Activated B cell treated with CpG ODN at 0.5 μM for 24 hours (primary cell): ENCODE data around the gene GABPA. TPM values are rescaled to one million over a fixed set of nuclear protein-coding genes. Genes with fewer than 3 reads are reported as not detected.
"Not testable (repeated sequence)": the region's sequence is repeated elsewhere in the genome, so short reads cannot be mapped to it uniquely, and the experiment has no call there.

Experiments used
- ATAC-seq: fragments of 200-7000 bp; cut with Tn5 transposase; one replicate; pipeline ENCODE4 v1.10.0; 2021; ENCODE audit warnings: low read depth, mild to moderate bottlenecking, moderate library complexity
- CTCF ChIA-PET: fragments of 350-600 bp; sonication (Branson Sonifier 250); formaldehyde crosslinking; loops from one replicate; lab custom pipeline; 2021; ENCODE audit warnings: antibody characterized with exemption; lab: Charles Lee
- POLR2A ChIA-PET: fragments of 350-600 bp; sonication (Branson Sonifier 250); formaldehyde crosslinking; loops from one replicate; lab custom pipeline; 2021; ENCODE audit warnings: antibody characterized with exemption; lab: Charles Lee
- DNase-seq: peaks from one replicate; pipeline ENCODE4 v3.0.0; 2022
- H3K27ac Mint-ChIP-seq: one replicate; pipeline ENCODE4 v1.8.0; 2020; ENCODE audit warnings: mixed read lengths
- H3K27me3 Mint-ChIP-seq: one replicate; pipeline ENCODE4 v1.8.0; 2021; ENCODE audit warnings: mixed read lengths
- H3K36me3 Mint-ChIP-seq: one replicate; pipeline ENCODE4 v1.8.0; 2021; ENCODE audit warnings: low read depth, mixed read lengths
- H3K4me1 Mint-ChIP-seq: one replicate; pipeline ENCODE4 v1.8.0; 2021; ENCODE audit warnings: mixed read lengths
- H3K4me3 Mint-ChIP-seq: one replicate; pipeline ENCODE4 v1.8.0; 2020; ENCODE audit warnings: mild to moderate bottlenecking, mixed read lengths
- H3K9me3 Mint-ChIP-seq: one replicate; pipeline ENCODE4 v1.8.0; 2020; ENCODE audit warnings: mixed read lengths
- intact Hi-C: fragments of 100-400 bp; cut with micrococcal nuclease; formaldehyde crosslinking; loops from one replicate; pipeline ENCODE4 v1.15.1; 2024
- total RNA-seq: library from RNA; stranded (reverse); gene quantifications from 2 replicates; pipeline ENCODE4 v1.2.3, GENCODE V29; 2022
- TF ChIP-seq, protein P1 (sequence below): fragments of 200-600 bp; IDR thresholded peaks from one replicate; pipeline ENCODE4 v1.8.0; 2022; ENCODE audit warnings: antibody characterized with exemption, mild to moderate bottlenecking

The GABPA gene
- total RNA-seq, 1 donor from 2014 or later = 34.6 TPM

DNA sequence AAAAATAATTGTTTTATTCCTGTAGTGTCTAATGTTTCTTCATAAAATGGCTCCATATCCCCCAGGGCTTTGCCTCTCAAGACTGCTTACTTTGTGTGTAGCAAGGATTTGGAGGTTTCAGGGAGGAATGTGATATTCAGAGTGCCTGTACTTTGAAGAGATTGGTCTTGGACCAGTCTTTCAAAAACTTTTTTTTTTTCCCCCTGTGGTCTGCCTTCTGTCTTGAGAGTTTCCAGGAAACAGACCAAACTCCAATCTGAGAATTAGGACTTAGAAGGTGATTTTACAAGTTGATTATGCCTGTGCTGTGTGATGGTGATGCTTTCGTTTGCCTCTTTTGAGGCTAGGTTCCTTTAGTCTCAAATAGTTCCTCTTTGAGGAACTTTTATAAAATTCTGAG is 25.9 kb downstream of the GABPA start:
- H3K9me3 Mint-ChIP-seq = no peaks in the 10 kb centered on the region
- no peak for DNase-seq
- TF ChIP-seq, protein P1, sequence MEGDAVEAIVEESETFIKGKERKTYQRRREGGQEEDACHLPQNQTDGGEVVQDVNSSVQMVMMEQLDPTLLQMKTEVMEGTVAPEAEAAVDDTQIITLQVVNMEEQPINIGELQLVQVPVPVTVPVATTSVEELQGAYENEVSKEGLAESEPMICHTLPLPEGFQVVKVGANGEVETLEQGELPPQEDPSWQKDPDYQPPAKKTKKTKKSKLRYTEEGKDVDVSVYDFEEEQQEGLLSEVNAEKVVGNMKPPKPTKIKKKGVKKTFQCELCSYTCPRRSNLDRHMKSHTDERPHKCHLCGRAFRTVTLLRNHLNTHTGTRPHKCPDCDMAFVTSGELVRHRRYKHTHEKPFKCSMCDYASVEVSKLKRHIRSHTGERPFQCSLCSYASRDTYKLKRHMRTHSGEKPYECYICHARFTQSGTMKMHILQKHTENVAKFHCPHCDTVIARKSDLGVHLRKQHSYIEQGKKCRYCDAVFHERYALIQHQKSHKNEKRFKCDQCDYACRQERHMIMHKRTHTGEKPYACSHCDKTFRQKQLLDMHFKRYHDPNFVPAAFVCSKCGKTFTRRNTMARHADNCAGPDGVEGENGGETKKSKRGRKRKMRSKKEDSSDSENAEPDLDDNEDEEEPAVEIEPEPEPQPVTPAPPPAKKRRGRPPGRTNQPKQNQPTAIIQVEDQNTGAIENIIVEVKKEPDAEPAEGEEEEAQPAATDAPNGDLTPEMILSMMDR = no peak
- peaks cover 87% of the 10 kb centered on the region for H3K36me3 Mint-ChIP-seq
- ChIA-PET CTCF (no interaction called here), POLR2A (no interaction called here)
- ATAC-seq = no peak
- H3K4me1 Mint-ChIP-seq = peaks cover 7% of the 10 kb centered on the region
- no peak overlapping the region for H3K4me3 Mint-ChIP-seq
- no peaks in the 10 kb centered on the region for H3K27me3 Mint-ChIP-seq
- no peak overlapping the region for H3K27ac Mint-ChIP-seq
- intact Hi-C loops = no loop called here

GRCh38 chr21:25764065-25764464 is 29.3 kb downstream of the GABPA start:
- POLR2A ChIA-PET = no interaction called here
- CTCF ChIA-PET = no interaction called here
- Mint-ChIP-seq H3K9me3 (no peaks in the 10 kb centered on the region), H3K27ac (no peak overlapping the region), H3K36me3 (peaks cover 88% of the 10 kb centered on the region), H3K4me1 (no peaks in the 10 kb centered on the region), H3K27me3 (no peaks in the 10 kb centered on the region), H3K4me3 (no peak overlapping the region)
- intact Hi-C loops = loop anchor here (2.0 kb wide), 1 partner anchor 13 kb away; no protein-coding TSS in a partner anchor
- no peak for DNase-seq
- TF ChIP-seq, protein P1 = no peak
- no peak for ATAC-seq

DNA sequence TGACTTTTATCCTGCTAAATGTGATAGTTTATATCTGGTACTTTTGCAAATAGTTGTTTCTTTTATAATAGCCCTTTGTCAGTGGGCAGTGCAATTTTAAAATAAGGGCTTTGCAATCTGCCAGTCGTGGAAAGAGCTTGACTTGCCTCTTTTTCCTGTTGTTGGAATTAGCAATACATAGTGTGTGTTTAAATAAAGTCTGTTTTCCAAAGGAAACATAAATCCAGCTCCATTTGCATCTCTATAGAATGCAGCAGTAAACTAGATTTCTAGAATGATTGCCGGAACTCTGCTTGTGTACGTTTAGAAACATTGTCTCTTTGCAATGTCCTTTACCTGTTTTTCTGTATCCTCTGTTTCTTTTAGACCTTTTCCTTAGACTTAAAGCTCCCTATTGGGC is 33.1 kb downstream of the GABPA start:
- no peak overlapping the region for H3K27ac Mint-ChIP-seq
- H3K27me3 Mint-ChIP-seq = no peaks in the 10 kb centered on the region
- ChIA-PET POLR2A (interaction anchor here (0.6 kb wide), 1 partner anchor 168 kb away, joined by 3 read pairs; no protein-coding TSS in a partner anchor), CTCF (interaction anchor here (0.9 kb wide), 1 partner anchor 159 kb away, joined by 3 read pairs; no protein-coding TSS in a partner anchor)
- DNase-seq (no peak), ATAC-seq (no peak)
- intact Hi-C loops = no loop called here
- peaks cover 64% of the 10 kb centered on the region for H3K36me3 Mint-ChIP-seq
- peaks cover 8% of the 10 kb centered on the region for H3K4me1 Mint-ChIP-seq
- TF ChIP-seq, protein P1 = no peak
- no peaks in the 10 kb centered on the region for H3K9me3 Mint-ChIP-seq
- no peak overlapping the region for H3K4me3 Mint-ChIP-seq

DNA sequence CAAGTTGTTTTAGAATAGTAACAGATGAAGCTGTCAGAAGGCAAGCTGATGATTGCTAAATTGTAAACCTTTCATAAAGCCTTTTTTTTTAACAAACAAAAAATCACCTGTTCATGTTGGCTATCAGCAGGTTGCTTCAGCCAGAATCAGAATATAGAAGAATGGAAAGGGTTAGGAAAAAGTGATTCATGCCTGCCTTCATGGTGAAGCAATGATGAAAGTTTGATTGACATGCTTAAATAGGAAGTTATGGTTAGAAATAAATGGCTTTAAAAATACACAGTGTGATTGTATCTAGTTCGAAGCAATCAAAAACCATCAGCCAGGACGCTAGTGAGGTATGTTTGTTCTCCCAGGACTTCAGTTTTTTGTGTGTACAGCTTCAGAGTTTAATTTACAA is 37.9 kb downstream of the GABPA start:
- peak overlapping the region; percentile 11 for H3K27ac Mint-ChIP-seq
- POLR2A ChIA-PET = no interaction called here

DNA sequence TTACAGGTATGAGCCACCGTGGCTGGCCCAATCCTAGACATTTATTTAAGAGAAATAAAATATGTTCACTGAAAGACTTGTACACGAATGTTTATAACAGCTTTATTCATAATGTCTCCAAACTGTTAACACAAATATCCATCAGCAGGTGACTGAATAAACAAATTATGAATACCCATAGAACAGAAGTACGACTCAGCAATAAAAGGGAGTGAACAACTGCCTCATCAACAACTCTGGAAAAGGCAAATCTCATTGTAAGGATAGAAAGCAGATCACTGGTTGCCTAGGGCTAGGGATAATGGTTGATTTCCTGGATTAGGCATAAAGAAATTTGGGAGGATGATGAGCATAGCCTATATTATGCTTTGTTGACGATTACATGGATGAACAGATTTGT is 41.7 kb downstream of the GABPA start:
- CTCF ChIA-PET = no interaction called here
- intact Hi-C loops = no loop called here
- Mint-ChIP-seq H3K9me3 (no peaks in the 10 kb centered on the region), H3K4me1 (peaks cover 8% of the 10 kb centered on the region), H3K4me3 (no peak overlapping the region), H3K36me3 (peaks cover 3% of the 10 kb centered on the region), H3K27ac (no peak overlapping the region), H3K27me3 (no peaks in the 10 kb centered on the region)
- no peak for ATAC-seq
- DNase-seq = no peak
- POLR2A ChIA-PET = no interaction called here
- TF ChIP-seq, protein P1 = no peak

More for the DNA sequence above, 37.9 kb downstream of the GABPA start:
- DNase-seq = no peak
- TF ChIP-seq, protein P1 = no peak
- intact Hi-C loops = no loop called here
- Mint-ChIP-seq H3K4me3 (no peak overlapping the region), H3K9me3 (no peaks in the 10 kb centered on the region), H3K27me3 (no peaks in the 10 kb centered on the region), H3K4me1 (peaks cover 9% of the 10 kb centered on the region), H3K36me3 (peaks cover 20% of the 10 kb centered on the region)
- no peak for ATAC-seq
- CTCF ChIA-PET = no interaction called here

- H3K27me3 Mint-ChIP-seq, POLR2A ChIA-PET: not testable (repeated sequence)
Measured at GRCh38 chr21:25778126-25778875, 43.5 kb downstream of the GABPA start.

More at GRCh38 chr21:25778126-25778875, 43.5 kb downstream of the GABPA start:
- CTCF ChIA-PET, H3K27ac Mint-ChIP-seq, H3K4me3 Mint-ChIP-seq, H3K4me1 Mint-ChIP-seq, H3K36me3 Mint-ChIP-seq, H3K9me3 Mint-ChIP-seq, ATAC-seq, intact Hi-C loops, DNase-seq: not testable (repeated sequence)
